Caco-2 (cell line): ENCODE data around the gene MISP. TPM values are rescaled to one million over a fixed set of nuclear protein-coding genes. Genes with fewer than 3 reads are reported as not detected.

ENCODE experiments used
- BruUV-seq: library from RNA; stranded (reverse); fragments of 400-500 nt; replicated peaks from 2 replicates; lab custom pipeline; 2021; lab: Mats Ljungman, UMichigan
- CTCF ChIA-PET: fragments of 300-600 bp; sonication (Branson Sonifier 250); formaldehyde crosslinking; loops from one replicate; lab custom pipeline; 2022; ENCODE audit warnings: antibody characterized with exemption; lab: Charles Lee
- POLR2A ChIA-PET: fragments of 300-600 bp; sonication (Branson Sonifier 250); formaldehyde crosslinking; loops from one replicate; lab custom pipeline; 2022; ENCODE audit warnings: antibody characterized with exemption; lab: Charles Lee
- DNase-seq, 2 experiments: peaks; one replicate each; pipeline versions ENCODE4 v3.0.0 to v3.0.0-alpha.2; 2020 to 2022
- H3K27me3 ChIP-seq: replicated peaks from 2 replicates; pipeline ENCODE4 v1.6.0; 2011; ENCODE audit warnings: low read length; ENCODE audit not compliant: control insufficient read depth, insufficient read depth
- H3K36me3 ChIP-seq: 2 replicates; pipeline ENCODE4 v1.5.1; 2011; ENCODE audit warnings: low read length; ENCODE audit not compliant: control insufficient read depth, insufficient read depth
- H3K4me1 ChIP-seq: fragments of 250-450 bp; sonication (Bioruptor Pico); 2 replicates; pipeline ENCODE4 v1.5.1; 2020; ENCODE audit warnings: mild to moderate bottlenecking
- H3K4me3 ChIP-seq: 2 replicates; pipeline ENCODE4 v1.5.1; 2011; ENCODE audit warnings: low read depth, mild to moderate bottlenecking, control low read depth, low read length
- H3K9me3 ChIP-seq: fragments of 250-450 bp; sonication (Bioruptor Pico); 2 replicates; pipeline ENCODE4 v1.5.1; 2020; ENCODE audit warnings: mild to moderate bottlenecking, moderate library complexity
- H3K27ac Mint-ChIP-seq: one replicate; pipeline ENCODE4 v1.8.0; 2022; ENCODE audit warnings: mixed read lengths; ENCODE audit not compliant: unreplicated experiment
- H3K27me3 Mint-ChIP-seq: one replicate; pipeline ENCODE4 v1.8.0; 2022; ENCODE audit warnings: mixed read lengths; ENCODE audit not compliant: insufficient read depth, unreplicated experiment
- H3K36me3 Mint-ChIP-seq: one replicate; pipeline ENCODE4 v1.8.0; 2022; ENCODE audit warnings: mild to moderate bottlenecking, mixed read lengths; ENCODE audit not compliant: insufficient read depth, unreplicated experiment
- H3K4me1 Mint-ChIP-seq: one replicate; pipeline ENCODE4 v1.8.0; 2022; ENCODE audit warnings: low read depth, mixed read lengths; ENCODE audit not compliant: unreplicated experiment
- H3K4me3 Mint-ChIP-seq: one replicate; pipeline ENCODE4 v1.8.0; 2022; ENCODE audit warnings: mild to moderate bottlenecking, moderate library complexity, mixed read lengths; ENCODE audit not compliant: unreplicated experiment
- H3K9me3 Mint-ChIP-seq: one replicate; pipeline ENCODE4 v1.8.0; 2022; ENCODE audit warnings: mixed read lengths; ENCODE audit not compliant: unreplicated experiment
- CTCF ChIP-seq, 2 experiments: fragments of 200-600 bp in 1 of 2; IDR thresholded peaks; 1 replicate in 1 of 2; 2 replicates in 1 of 2; pipeline versions ENCODE4 v1.5.1 to v1.8.0; 2011 to 2022; ENCODE audit warnings: antibody characterized with exemption in 1 of 2, control low read depth in 1 of 2, inconsistent platforms in 1 of 2, low read depth in 1 of 2, low read length in 1 of 2, mild to moderate bottlenecking in 1 of 2, moderate library complexity in 1 of 2; ENCODE audit not compliant: insufficient read depth in 1 of 2, severe bottlenecking in 1 of 2, unreplicated experiment in 1 of 2
- intact Hi-C: fragments of 100-400 bp; cut with micrococcal nuclease; formaldehyde crosslinking; loops from one replicate; pipeline ENCODE4 v1.10.0; 2022; ENCODE audit not compliant: unreplicated experiment
- total RNA-seq: library from RNA; stranded (reverse); gene quantifications from 2 replicates; pipeline ENCODE4 v1.2.3, GENCODE V29; 2022

MISP gene
- total RNA-seq, 1 experiment from 2014 or later, result 27.8 TPM

- no peak overlapping the region for H3K27ac Mint-ChIP-seq
- BruUV-seq, result no TSS peak
- Histone ChIP-seq H3K27me3 (no peaks in the 10 kb centered on the region), H3K36me3 (peaks cover 4% of the 10 kb centered on the region; the same call in 1 of the 2 replicates), H3K4me3 (no peak overlapping the region), H3K9me3 (no peaks in the 10 kb centered on the region), H3K4me1 (peaks cover 13% of the 10 kb centered on the region)
- ChIA-PET POLR2A (interaction anchor here (0.5 kb wide), 1 partner anchor 59 kb away, joined by 3 read pairs; no protein-coding TSS in a partner anchor), CTCF (no interaction called here)
- intact Hi-C loops, result no loop called here
- H3K4me3 Mint-ChIP-seq, result peak overlapping the region; percentile 22
- no peaks in the 10 kb centered on the region for H3K27me3 Mint-ChIP-seq
- no peaks in the 10 kb centered on the region for H3K9me3 Mint-ChIP-seq
- H3K36me3 Mint-ChIP-seq, result peaks cover 71% of the 10 kb centered on the region
- H3K4me1 Mint-ChIP-seq, result peaks cover 9% of the 10 kb centered on the region
- no peak for TF ChIP-seq CTCF (IDR thresholded peaks at IDR 0.05; ENCODE audit: insufficient read depth in 1 of 2, low read depth in 1 of 2, low read length in 1 of 2, severe bottlenecking in 1 of 2, unreplicated experiment in 1 of 2)
- DNase-seq, result no peak
Measured at GRCh38 chr19:795073-795611, 44.2 kb downstream of the MISP start.

- no peaks in the 10 kb centered on the region for H3K27me3 ChIP-seq
- TF ChIP-seq CTCF (IDR thresholded peaks at IDR 0.05; ENCODE audit: insufficient read depth in 1 of 2, low read depth in 1 of 2, low read length in 1 of 2, severe bottlenecking in 1 of 2, unreplicated experiment in 1 of 2), result no peak
- BruUV-seq, result no TSS peak
- H3K9me3 ChIP-seq, result no peaks in the 10 kb centered on the region
- ChIA-PET POLR2A (interaction anchor here (0.5 kb wide), 2 partner anchors 43 to 59 kb away, joined by 3 to 4 read pairs; no protein-coding TSS in a partner anchor), CTCF (no interaction called here)
- Mint-ChIP-seq H3K9me3 (no peaks in the 10 kb centered on the region), H3K27ac (no peak overlapping the region), H3K27me3 (no peaks in the 10 kb centered on the region), H3K36me3 (peaks cover 74% of the 10 kb centered on the region), H3K4me1 (peaks cover 17% of the 10 kb centered on the region), H3K4me3 (peak overlapping the region; percentile 90)
- DNase-seq, result no peak
- intact Hi-C loops, result no loop called here
- H3K4me1 ChIP-seq, result peaks cover 21% of the 10 kb centered on the region
- peak overlapping the region; percentile 87 for H3K4me3 ChIP-seq
- peaks cover 4% of the 10 kb centered on the region for H3K36me3 ChIP-seq
Measured at GRCh38 chr19:795691-796581, 45.0 kb downstream of the MISP start.

GRCh38 chr19:796692-797527, 46.0 kb downstream of the MISP start, which contains the start of gene PTBP1:
Gene PTBP1 (plus strand): TSS chr19:797452. CDS start chr19:797498, 46 bp downstream.
- Histone ChIP-seq H3K36me3 (peaks cover 10% of the 10 kb centered on the region), H3K9me3 (no peaks in the 10 kb centered on the region), H3K27me3 (no peaks in the 10 kb centered on the region), H3K4me1 (peaks cover 31% of the 10 kb centered on the region), H3K4me3 (peak within 1 kb of the TSS; percentile 97)
- no peak for TF ChIP-seq CTCF (IDR thresholded peaks at IDR 0.05; ENCODE audit: insufficient read depth in 1 of 2, low read depth in 1 of 2, low read length in 1 of 2, severe bottlenecking in 1 of 2, unreplicated experiment in 1 of 2)
- intact Hi-C loops, result no loop called here
- peak within 1 kb of the TSS; percentile 93 for H3K27ac Mint-ChIP-seq
- TSS peak; percentile 57 for BruUV-seq
- ChIA-PET CTCF (no interaction called here), POLR2A (interaction anchor here (0.5 to 1.0 kb wide), 2 partner anchors 43 to 45 kb away, joined by 3 to 4 read pairs; no protein-coding TSS in a partner anchor)
- DNase-seq, result peak; percentile 99 to 100
- H3K36me3 Mint-ChIP-seq, result peaks cover 78% of the 10 kb centered on the region
- H3K9me3 Mint-ChIP-seq, result no peaks in the 10 kb centered on the region
- peaks cover 17% of the 10 kb centered on the region for H3K4me1 Mint-ChIP-seq
- H3K27me3 Mint-ChIP-seq, result no peaks in the 10 kb centered on the region
- peak within 1 kb of the TSS; percentile 90 for H3K4me3 Mint-ChIP-seq
